Islet of Langerhans (tissue), 1 donor: ENCODE results near the gene FRMPD1.

Experiments used
- FAIRE-seq: peaks from one replicate; lab custom pipeline; 2011; peaks lifted over from hg19 to GRCh38; lab: Jason Lieb, UNC

Gene FRMPD1

DNA sequence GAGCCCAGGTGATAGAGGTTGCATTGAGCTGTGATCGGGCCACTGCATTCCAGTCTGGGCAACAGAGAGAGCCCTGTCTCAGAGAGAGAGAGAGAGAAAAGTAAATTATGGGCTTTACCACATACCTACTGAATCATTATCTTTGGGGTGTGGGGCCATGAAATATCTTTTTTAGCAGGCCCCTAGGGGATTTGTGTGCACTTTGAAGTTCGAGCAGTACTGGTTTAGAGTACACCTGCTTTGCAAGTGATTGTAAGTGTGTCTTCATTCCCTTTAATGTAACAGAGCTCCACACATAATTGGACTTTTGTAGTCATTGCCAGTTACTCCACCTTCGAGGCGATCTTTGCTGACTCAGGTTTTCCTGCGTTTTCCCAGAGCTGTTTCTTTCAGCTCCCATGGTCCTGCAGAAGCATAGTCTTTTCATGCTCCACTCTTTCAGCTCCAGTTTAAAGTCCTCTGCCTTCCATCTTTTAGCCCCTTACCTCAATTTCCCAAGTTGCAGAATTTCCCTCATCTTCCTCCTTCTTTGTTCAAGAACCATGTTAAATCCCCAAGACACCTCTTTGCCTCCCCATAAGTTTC lies 24.0 kb upstream of the FRMPD1 start:
- FAIRE-seq, result no peak

DNA sequence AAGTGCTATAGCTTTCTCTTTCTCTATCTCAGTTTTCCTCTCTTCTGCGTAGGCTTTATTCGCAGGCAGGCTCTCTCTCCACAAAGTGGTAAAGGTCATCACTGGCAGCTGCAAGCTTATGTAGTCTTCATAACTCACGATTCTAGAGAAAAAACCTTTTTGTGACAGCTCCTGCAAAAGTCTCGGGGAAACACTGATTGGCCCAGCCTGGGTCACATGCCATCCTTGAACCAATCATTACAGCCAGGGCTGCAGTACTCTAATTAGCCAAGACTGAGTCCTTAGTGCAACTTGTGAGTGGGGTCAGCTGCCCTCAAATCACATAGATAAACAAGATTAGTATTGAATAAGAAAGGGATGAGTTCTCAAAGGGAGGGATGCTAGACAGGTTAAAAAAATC lies 18.3 kb upstream of the FRMPD1 start:
- FAIRE-seq, result no peak

DNA sequence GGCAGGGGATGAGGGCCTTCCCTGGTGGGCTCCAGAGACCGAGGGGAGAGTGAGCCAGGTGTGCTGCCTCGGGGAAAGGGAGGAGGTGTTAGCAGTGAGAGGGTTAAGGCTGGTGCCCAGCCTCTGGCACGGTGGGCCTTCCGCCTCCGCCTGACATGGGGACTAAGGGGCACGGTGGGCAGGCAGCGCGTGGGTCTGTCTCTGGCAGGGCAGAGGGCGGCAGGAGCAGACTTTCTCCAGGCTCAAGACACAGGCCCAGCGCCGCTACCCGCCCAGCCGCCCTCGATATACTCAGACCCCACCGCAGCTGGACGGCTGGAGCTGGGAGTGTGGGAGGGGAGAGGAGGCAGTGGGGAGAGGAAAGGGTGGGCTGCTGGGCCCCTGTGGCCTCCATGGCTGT lies 14.9 kb upstream of the FRMPD1 start:
- no peak for FAIRE-seq

DNA sequence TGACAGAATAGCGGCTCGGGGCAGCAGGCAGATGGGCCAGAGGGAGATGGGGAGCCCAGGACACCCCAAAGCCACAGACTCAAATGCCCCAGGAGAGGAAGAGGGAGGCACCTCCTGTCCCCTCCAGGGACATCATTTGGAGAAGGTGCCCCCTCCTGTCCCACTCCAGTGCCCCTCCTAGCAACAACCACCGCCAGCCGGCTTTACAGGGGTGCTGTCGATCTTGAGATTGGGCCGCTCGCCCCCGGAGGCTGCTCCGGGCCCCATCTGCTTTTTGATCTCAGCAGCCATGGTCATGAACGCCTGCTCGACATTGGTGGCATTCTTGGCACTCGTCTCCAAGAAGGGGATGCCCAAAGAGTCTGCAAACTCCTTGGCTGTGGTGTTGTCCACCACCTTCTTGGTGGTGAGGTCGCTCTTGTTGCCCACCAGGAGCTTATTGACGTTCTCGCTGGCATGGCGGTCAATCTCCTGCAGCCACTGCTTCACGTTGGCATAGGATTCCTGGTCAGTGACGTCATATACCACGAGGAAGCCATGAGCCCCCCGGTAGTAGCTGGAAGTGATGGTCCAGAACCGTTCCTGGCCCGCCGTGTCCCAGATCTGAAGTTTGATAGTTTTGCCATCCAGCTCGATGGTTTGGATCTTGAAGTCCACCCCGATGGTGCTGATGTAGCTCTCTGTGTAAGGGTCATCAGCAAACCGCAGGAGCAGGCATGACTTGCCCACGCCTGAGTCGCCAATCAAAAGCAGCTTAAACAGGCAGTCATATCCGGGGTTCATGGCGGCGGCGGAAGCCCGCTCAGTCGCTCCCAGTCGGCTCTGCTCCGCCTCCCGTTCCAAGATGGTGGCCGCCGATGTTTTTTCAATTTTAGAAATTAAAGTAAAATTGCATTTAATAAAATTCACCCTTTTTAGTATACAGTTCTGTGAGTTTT lies 14.0 kb upstream of the FRMPD1 start:
- FAIRE-seq, result no peak

DNA sequence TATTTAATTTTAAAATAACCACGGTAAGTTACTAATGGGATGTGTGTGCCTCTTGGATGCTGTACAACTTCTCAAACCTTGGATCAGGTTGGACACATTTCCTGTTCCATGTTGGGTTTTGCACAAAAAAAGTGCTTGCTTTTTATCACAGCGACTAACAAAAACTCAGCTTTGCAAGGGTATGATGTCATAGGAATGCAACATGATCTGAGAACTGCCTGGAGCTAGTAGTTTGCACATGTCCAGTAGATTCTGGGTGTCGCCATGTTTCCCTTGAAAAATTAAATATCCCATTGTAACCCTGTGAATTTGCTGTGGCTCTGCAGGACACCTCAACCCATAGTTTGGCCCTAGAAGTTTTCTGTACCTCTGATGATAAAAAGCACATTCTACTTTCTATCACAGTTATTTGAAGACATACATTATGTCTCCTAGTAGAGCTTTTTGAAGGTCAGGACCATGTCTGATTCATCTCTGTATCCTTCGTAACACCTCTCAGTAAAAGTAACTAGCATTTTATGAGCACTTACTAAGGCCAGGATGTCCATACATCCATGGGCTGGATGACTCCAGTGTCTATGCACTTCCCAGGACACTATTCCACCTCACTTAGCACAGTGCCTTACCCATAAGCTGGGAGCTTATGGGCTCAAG lies 11.5 kb upstream of the FRMPD1 start:
- no peak for FAIRE-seq

DNA sequence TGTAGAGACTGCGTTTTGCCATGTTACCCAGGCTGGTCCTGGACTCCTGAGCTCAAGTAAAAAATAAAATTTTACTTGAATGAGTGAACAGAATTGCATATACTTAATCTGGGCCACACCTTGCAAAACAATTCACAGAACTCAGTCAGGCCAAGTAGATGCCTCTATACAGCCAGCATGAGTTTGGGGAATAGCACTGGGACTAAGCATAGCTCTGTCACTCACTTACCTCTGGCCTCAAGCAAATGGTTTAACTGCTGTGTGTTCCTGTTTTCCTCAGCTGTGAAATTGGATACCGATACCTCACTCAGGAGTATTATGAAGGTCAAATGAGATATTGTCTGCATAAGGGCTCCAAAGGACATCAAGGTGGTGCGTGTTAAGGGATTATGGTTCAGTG lies 10.9 kb upstream of the FRMPD1 start:
- FAIRE-seq, result no peak

DNA sequence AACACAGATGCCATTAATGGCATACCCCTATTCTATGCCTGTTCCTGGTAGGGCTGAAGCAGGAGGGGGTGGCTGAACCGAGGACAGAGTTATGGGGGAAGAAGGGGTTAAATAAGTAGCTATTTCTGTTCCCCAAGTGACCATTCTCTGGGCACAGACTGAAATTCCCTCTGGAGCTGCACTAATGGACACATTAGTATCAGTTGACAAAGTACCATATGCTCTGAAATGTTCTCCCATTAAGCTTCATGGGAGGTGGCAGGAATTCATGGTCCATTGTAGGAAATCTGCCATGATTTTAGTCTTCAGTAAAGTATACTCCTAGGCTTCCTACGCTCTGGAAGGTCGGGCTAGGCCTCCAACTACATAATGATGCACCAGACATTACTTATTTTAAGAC lies 10.5 kb upstream of the FRMPD1 start:
- no peak for FAIRE-seq

DNA sequence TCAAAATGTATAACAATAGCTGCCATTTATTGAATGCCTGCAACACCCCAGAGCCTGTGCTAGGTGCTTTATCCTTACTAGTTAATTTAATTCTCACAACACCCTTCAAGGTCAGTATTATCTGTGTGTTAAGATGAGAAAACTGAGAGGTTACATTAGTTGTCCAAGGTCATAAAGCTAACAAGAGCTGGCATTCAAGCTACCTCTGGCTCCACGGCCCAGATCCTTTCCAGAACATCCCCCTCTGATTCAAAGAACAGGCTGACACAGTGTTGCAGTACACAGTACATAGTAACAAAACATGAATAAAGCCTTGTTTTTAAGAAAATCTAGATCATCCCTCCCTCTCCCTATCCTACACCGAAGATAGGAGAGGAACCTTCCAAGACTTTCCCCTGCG lies 9.4 kb upstream of the FRMPD1 start:
- FAIRE-seq, result no peak

DNA sequence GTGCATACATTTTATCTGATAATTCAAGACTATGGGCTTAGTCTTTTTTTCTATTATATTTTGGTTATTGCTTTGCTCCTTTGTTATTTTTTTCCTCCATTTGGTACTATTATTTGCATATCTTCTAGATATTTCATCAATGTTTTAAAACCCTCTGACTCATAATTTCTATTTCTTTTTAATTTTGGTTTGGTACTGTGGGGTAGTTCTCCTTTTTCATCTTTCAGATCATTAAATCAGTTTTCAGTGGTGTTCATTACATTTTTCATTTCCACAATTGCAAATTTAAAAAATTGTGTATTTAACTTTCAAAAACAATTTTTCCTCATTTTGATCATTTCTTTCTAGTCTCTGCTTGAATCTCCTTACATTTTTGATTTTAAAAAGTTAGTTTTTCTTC lies 7.5 kb upstream of the FRMPD1 start:
- FAIRE-seq, result no peak

DNA sequence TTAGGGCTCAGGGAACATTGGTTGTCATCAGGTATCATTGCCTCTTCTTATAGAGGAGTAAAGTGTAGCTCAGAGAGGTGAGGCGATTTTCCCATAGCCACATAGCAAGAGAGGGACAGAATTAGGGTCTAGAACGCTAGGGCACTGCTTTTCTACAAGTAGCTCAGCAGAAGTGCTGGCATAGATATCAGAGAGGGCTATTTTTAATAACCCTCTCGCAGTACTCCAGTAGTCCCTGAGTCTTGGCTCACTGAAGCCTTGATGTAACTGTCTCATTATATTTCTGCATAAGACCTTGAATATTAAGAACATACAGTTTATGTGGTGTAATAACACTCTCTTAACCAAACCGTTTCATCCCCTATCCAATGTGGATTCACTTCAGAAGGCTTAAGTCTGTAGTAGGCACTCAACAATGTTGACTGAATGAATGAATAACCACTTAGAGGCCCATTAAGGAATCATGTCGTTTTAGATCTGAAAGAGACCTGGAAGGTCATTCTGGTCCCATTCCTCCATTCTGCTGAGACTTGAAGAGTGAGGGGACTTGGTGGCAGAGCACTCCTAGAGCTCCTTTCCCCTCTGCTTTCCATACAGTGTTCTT lies 4.7 kb upstream of the FRMPD1 start:
- FAIRE-seq, result no peak

DNA sequence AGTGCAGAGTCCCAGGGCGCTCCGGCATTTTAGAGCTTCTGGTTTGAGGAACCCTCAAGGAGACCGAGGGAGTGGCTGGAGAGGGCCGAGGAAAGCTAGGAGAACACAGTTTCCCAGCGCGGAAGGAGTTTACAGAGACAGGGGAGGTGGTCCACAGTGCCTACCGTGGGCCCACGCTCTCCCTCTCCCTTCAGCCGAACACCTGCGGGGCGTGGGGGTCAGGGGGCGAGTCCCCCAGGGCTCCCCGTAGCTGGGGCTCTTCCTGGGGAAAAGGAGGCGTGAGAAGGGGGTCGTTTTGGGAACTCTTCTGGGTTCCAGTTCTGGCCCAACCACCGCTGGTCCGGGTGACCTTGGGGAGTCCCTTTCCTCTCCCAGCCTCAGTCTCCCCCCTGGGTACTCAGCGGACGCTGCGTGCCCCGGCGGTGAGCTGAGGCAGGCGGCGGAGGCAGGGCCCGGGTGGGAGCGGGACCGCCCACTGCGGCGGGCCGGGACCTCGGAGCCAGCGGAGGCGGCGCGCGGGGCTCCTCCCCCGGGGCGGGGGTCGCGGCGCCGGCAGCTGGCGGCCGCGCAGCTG lies 368 bp upstream of the FRMPD1 start:
- FAIRE-seq, result no peak

DNA sequence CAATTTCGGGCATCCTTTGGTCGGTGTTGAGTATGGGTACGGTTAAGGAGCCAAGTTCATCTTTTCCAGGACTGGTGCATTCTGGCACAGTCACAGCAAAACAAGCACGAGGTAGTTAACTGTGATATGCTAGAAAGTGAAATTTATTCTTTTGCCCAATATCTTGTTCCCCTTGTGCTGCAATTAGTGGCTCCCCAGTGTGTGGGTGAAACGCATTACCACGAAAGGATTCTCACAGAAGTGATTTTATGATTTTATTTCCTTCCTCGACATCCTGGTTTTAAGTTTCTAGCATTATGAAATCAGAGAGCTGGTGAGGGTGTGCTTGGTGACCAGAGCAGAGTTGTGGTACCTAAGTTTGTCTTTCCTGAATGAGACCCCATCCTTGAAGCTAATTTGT lies 1.5 kb downstream of the FRMPD1 start:
- FAIRE-seq, result no peak

DNA sequence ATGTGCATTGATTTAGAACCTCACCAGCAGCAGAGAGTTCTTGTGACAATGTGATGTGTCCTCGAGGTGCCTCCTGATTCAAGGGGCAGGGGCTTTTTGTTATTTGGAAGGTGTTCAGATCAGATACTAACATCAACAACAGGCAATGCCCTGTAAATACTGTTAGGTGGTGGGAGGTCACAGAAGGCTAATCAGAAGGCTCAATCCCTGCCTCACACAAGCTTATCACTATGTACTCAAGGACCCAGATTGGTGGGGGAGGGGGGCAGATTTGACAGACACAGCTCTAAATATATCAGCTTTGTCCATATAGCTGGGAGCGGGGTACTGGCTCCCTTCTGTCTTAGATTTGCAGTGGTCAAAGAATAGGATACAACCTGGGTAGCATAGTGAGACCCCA lies 2.6 kb downstream of the FRMPD1 start:
- no peak for FAIRE-seq

DNA sequence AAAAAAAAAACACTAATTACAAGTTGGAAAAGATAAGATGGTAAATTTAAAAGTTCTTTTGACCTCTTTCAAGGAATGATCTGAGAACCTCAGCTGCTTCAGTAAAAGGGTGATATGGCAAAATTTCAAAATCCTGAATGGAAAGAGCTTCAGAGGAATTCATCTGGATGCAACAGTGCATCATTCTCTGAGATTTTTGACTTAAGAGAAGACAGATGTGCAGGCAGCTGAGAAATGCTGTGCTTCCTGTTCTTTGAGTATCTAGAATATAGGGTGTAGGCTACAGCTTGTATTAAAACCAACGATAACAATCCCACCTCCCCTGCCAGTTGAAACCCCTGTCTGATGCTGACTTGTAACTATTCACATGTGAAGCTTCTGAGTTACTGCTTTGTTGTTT lies 6.2 kb downstream of the FRMPD1 start:
- FAIRE-seq, result no peak

DNA sequence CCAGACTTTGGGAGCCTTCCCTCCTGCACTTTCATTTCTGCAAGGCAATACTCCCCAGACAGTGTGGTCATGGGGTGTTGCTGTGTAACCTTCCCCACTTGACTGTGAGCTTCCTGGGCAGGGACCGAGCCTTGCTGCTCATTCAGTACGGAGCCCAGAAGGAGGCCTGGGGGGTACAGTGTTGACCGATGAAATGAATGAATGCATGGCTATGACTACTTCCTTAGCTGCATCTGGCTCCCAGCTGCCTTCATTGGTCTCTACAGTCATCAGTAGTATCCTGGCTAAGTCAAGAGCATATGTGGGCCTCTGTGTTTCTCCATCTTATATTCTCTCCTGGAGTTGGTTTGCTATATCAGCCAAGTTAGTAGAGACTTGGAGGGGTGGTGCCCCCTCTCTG lies 9.9 kb downstream of the FRMPD1 start:
- no peak for FAIRE-seq

DNA sequence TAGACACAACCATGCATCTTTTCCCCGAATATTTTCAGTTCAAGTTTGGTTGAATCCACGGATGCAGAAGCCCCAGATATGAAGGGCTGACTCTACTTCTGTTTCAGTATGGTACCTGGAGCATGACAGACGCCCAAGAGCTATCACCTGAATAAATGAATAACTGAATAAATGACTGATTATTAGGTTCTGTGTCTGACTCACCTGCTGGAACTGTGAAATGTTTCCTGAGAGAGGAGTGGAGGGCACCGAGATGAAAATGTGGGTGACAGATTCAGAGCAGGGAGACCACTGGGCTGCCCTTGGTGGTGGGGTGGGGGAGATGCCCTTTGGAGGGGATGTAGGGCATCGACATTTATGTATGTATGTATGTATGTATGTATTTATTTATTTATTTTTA lies 13.2 kb downstream of the FRMPD1 start:
- no peak for FAIRE-seq

DNA sequence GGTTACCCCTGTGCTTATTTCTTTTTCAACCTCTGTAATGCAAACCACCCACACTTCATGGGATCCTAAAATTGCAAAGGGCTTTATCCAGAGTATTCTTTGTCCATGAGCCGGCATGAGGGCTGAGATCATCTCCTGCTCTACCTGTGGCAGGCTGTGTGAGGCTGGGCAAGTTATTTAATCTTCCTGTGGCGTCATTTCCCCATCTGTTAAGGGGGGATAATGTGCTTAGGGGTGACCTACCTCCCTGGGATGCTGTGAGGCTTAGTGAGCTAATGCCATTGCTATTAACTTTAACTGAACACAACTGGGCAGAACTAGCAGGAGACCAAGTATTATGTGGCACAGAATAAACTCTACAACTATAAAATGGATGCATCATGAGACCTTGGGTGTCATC lies 17.0 kb downstream of the FRMPD1 start:
- no peak for FAIRE-seq

DNA sequence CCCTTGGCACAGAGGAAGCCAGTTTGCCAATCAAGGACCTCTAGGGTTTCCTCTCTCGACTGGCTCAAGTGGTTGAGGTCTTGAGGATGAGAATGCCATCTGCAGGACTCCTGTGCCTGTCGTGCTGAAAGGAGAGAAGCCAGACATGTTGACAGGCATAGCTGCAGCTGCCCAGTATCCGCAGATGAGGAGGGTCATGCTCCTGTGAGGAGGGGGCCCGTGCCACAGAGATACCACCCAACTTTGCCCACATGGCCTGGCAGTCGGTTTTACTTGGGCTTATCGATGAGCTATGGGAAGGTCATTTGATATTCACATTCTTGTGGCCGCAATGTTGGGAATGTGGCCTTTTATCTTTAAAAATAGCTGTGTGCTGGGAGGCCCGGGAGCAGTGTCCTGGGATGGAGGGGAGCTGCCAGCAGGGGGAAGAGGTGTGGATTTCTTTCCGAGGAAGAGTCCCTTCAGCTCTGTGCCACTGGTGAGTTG lies 17.4 kb downstream of the FRMPD1 start:
- no peak for FAIRE-seq

DNA sequence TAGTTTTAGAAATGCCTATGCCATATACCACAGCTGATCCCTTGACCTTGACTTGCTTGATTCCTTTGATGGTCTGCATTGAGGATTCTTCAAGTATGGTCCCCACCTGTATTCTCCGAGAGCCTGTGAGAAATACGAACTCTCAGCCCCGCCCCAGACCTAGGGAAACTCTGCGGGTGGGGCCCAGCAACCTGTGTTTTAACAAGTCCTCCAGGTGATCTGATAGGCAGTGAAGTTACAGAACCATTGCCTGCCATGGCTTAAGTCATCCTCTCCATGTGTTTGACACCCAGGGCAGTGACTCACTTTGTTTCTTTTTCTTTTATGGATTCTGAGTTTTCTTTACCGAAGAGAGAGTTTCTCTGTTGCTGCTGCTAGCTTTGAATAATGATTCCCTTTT lies 18.5 kb downstream of the FRMPD1 start:
- no peak for FAIRE-seq

DNA sequence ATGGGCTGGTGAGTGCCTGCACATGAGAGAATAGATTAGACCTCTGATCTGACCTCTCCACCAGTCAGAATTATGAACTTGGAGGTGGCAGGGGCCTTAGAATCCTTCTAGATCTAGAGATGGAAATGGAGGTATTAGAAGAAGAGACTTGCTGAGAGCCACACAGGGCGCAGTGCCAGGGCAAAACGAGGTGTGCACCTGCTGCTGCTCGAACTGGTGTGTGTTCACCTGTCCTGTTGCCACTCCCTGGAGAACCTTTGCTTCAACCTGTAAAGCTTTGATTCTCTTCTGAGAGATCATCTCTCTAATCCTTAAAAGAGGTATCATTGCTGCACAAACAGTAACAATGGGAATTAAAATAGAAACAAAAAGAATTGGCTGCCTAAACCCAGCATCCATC lies 24.9 kb downstream of the FRMPD1 start:
- FAIRE-seq, result no peak

DNA sequence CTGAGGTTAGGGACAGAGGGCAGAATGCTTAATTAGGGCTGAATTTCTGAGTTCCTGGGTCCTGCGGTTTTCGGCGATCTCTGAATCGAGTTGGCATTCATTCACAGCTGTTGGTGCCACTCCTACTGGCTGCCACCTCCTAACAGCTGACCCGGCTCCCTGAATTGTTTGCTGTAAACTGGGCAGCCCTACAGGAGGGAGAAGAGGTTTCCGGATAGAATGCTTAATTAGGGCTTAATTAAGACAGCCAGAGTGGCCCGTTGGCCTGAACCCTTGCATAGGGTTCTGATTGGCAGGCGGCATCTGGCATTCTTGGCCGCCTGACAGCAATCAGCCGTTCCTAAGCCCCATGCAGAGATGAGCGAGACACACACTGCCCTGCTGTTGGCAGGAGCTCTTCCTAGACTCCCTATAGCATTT lies 25.7 kb downstream of the FRMPD1 start:
- FAIRE-seq, result no peak

DNA sequence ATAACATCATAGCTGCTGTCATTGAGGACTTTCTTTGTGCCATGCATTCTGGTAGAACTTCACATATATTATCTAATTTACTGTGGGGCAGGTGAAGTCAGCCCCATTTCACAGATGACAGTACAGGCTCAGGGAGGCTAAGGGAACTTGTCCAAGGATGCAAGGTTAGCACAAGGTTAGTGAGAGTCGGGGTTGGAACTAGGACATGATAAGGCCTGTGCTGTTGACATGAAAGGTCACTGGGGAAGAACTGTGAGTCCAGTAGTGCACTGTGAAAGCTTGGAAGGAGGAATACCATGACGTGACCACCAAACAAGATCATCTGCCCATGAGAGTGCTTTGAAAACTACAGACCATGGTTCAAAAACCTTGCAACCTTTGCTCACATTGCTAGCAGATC lies 26.7 kb downstream of the FRMPD1 start:
- no peak for FAIRE-seq
